Ovary (tissue), 9 donors: ENCODE data around the gene AMACR. TPM values are rescaled to one million over a fixed set of nuclear protein-coding genes. Genes with fewer than 3 reads are reported as not detected.

Experiments used
- DNase-seq, 5 donors: peaks; one replicate each; pipeline ENCODE4 v3.0.0-alpha.2; 2019 to 2020
- H3K27ac ChIP-seq, 2 donors: fragments of 200-600 bp; one replicate each; pipeline versions ENCODE4 v1.5.1 to v1.8.0; 2019 to 2022
- H3K27me3 ChIP-seq: fragments of 200-600 bp; one replicate; pipeline ENCODE4 v1.8.0; 2022
- H3K36me3 ChIP-seq: fragments of 200-600 bp; sonication (generic); one replicate; pipeline ENCODE4 v1.5.1; 2019
- H3K4me1 ChIP-seq: one replicate; pipeline ENCODE4 v1.8.1; 2013; ENCODE audit warnings: mild to moderate bottlenecking, moderate library complexity; ENCODE audit not compliant: insufficient read depth
- H3K4me3 ChIP-seq: fragments of 200-600 bp; sonication (generic); one replicate; pipeline ENCODE4 v1.5.1; 2017
- H3K9me3 ChIP-seq, 2 donors: fragments of 200-600 bp in 1 of 2; sonication (generic) in 1 of 2; one replicate each; pipeline versions ENCODE4 v1.5.1 to v1.8.1; 2013 to 2019; ENCODE audit warnings: mild to moderate bottlenecking in 1 of 2, moderate library complexity in 1 of 2
- EP300 ChIP-seq: sonication (generic); formaldehyde crosslinking; IDR thresholded peaks from one replicate; pipeline ENCODE4 v1.6.1; 2017; ENCODE audit warnings: antibody characterized with exemption
- POLR2A ChIP-seq: fragments of 450-650 bp; IDR thresholded peaks from one replicate; pipeline ENCODE4 v1.6.1; 2017; ENCODE audit warnings: antibody characterized with exemption, mild to moderate bottlenecking, moderate library complexity
- WGBS, 3 donors: extraction: QIAGEN DNeasy Blood & Tissue Kit in 1 of 3; methylation state at CpG; one replicate each; pipeline versions ENCODE4 v1.1.5 to v1.1.7; 2013 to 2017; 5-methylcytosine and 5-hydroxymethylcytosine counted together
- intact Hi-C, 4 donors: fragments of 100-400 bp; cut with DNase I; formaldehyde crosslinking; loops; one replicate each; pipeline versions ENCODE4 v1.11.0 to v1.15.1; 2022 to 2023
- polyA plus RNA-seq, 2 donors: library from polyadenylated mRNA; stranded (reverse); fragments of 200-250 nt in 1 of 2; fragments of 350-450 nt in 1 of 2; fragmentation: Illumina TruSeq in 1 of 2; extraction: RNeasy Lipid Tissue Mini Kit (QIAGEN cat#74804) in 1 of 2; gene quantifications; one replicate each; pipeline ENCODE4 v1.2.3, GENCODE V29; 2013 to 2014
- total RNA-seq, 7 donors: library from RNA; depleted of rRNA in 2 of 7; stranded (reverse); fragments of >200 nt in 2 of 7; fragmentation: NEBNext Ultra II Directional in 3 of 7; extraction: Animal tissue kit (Norgen Biotek cat#: 25700) in 3 of 7; gene quantifications; one replicate each; pipeline versions ENCODE4 v1.1.0 to v1.2.4, GENCODE V29; 2016 to 2023
- TF ChIP-seq, protein P1 (sequence below), 3 donors: fragments of 450-650 bp in 2 of 3; fragments of 200-600 bp in 1 of 3; IDR thresholded peaks; one replicate each; pipeline versions ENCODE4 v1.5.1 to v1.8.0; 2016 to 2022; ENCODE audit warnings: antibody characterized with exemption in 3 of 3, mild to moderate bottlenecking in 1 of 3
- donor health status: DM: no; HTN: no; CAD: no; lungs with moderate emphysema.
- donor health status: DM: no; HTN: no; CAD: no.
- donor health status: Bipolar disorder and iron deficiency.
- donor health status: DM: yes; HTN: yes; CAD: no.
- donor health status: DM: no; HTN: no; CAD: no.
- donor health status: DM: yes; HTN: yes; CAD: no.

AMACR gene
- total and polyA plus RNA-seq, 9 donors = 3.9 to 13.4 (median 7.8) TPM

- intact Hi-C loops = no loop called here
- no peaks in the 10 kb centered on the region for H3K36me3 ChIP-seq
- no peak for DNase-seq
- no peaks in the 10 kb centered on the region for H3K27me3 ChIP-seq
- no peak overlapping the region for H3K27ac ChIP-seq
- 91 to 95% (median 93%) methylated on average over 4 of the region's 4 CpGs for WGBS, 3 donors
- H3K4me1 ChIP-seq = peaks cover 2% of the 10 kb centered on the region
- H3K9me3 ChIP-seq = no peaks in the 10 kb centered on the region
- H3K4me3 ChIP-seq = no peak overlapping the region
- TF ChIP-seq, protein P1, sequence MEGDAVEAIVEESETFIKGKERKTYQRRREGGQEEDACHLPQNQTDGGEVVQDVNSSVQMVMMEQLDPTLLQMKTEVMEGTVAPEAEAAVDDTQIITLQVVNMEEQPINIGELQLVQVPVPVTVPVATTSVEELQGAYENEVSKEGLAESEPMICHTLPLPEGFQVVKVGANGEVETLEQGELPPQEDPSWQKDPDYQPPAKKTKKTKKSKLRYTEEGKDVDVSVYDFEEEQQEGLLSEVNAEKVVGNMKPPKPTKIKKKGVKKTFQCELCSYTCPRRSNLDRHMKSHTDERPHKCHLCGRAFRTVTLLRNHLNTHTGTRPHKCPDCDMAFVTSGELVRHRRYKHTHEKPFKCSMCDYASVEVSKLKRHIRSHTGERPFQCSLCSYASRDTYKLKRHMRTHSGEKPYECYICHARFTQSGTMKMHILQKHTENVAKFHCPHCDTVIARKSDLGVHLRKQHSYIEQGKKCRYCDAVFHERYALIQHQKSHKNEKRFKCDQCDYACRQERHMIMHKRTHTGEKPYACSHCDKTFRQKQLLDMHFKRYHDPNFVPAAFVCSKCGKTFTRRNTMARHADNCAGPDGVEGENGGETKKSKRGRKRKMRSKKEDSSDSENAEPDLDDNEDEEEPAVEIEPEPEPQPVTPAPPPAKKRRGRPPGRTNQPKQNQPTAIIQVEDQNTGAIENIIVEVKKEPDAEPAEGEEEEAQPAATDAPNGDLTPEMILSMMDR (IDR thresholded peaks at IDR 0.05) = no peak
- TF ChIP-seq EP300 = no peak
- TF ChIP-seq POLR2A = no peak
Measured at GRCh38 chr5:34005681-34006080, 2.2 kb downstream of the AMACR start.

DNA sequence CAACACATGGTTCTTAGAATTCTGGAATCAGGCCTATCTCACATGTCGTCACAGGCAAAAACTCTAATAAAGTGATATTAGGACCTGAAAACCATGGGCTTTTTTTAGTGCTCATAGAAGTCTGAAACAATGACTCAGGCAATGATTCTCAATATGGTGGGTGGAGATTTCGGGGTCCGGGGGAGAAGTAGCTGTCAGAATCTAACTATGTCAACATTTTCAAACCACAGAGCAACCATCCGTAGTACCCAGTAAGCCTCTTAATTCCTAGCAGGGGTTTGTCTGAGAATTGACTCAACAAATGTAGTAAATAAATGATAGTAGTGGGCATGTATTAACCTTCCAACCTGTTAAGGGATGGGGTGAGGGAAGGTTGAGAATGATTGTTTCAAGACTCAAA lies 2.6 kb downstream of the AMACR start:
- H3K36me3 ChIP-seq = no peaks in the 10 kb centered on the region
- no peak overlapping the region for H3K4me3 ChIP-seq
- no peaks in the 10 kb centered on the region for H3K27me3 ChIP-seq
- DNase-seq = no peak
- H3K9me3 ChIP-seq = no peaks in the 10 kb centered on the region
- TF ChIP-seq EP300 = no peak
- TF ChIP-seq, protein P1 (IDR thresholded peaks at IDR 0.05) = no peak
- TF ChIP-seq POLR2A = no peak
- H3K4me1 ChIP-seq = peaks cover 2% of the 10 kb centered on the region
- H3K27ac ChIP-seq = no peak overlapping the region
- whole genome bisulfite sequencing, 3 donors = 85 to 92% (median 87%) methylated on average over 4 of the region's 4 CpGs
- intact Hi-C loops = no loop called here

- Histone ChIP-seq H3K27ac (no peak overlapping the region), H3K9me3 (no peaks in the 10 kb centered on the region), H3K4me3 (no peak overlapping the region), H3K36me3 (no peaks in the 10 kb centered on the region), H3K4me1 (peaks cover 2% of the 10 kb centered on the region), H3K27me3 (no peaks in the 10 kb centered on the region)
- 69 to 80% (median 76%) methylated on average over 4 of the region's 4 CpGs for WGBS, 3 donors
- no peak for DNase-seq
- intact Hi-C loops = no loop called here
- TF ChIP-seq, protein P1 (IDR thresholded peaks at IDR 0.05) = no peak
- TF ChIP-seq POLR2A = no peak
- no peak for TF ChIP-seq EP300
Measured at GRCh38 chr5:34003941-34004340, 3.9 kb downstream of the AMACR start.

DNA sequence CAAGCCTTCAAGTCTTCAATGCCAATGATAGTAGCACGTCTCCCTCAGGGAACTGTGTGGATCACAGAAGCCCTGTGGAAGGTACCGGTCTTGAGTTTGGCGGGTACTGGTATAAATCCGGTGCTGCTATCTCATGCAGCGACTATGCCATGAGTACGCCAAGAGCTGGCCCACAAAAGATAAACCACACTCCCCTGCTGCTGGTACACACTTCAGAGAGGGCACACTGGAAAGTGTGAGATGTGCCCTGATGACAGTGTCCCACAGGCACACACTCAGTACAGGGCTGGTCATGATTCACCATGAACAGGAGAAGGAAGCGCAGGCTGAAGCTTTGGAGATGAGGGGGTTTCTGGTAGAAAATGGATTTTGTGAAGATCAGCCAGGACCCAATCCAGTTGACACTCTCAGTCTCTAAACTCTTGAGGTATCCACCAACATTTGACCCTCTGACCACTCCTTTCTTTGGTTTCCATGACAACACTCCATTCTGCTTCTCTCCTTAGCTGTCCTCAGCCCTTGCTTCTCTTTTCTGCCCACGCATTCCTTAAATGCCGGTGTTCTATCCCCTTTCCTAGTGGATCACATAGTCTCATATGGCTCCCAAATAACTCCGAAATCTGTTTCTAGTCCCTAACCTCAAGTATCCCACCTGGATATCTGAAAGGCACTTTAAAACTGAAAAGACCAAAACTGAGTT lies 5.1 kb downstream of the AMACR start:
- Histone ChIP-seq H3K27ac (no peak overlapping the region), H3K36me3 (no peaks in the 10 kb centered on the region), H3K9me3 (no peaks in the 10 kb centered on the region), H3K4me1 (peaks cover 2% of the 10 kb centered on the region), H3K27me3 (no peaks in the 10 kb centered on the region), H3K4me3 (no peak overlapping the region)
- TF ChIP-seq, protein P1 (IDR thresholded peaks at IDR 0.05) = no peak
- no peak for TF ChIP-seq POLR2A
- no peak for TF ChIP-seq EP300
- DNase-seq = no peak
- intact Hi-C loops = no loop called here
- 87 to 88% (median 88%) methylated on average over 10 of the region's 10 CpGs for WGBS, 3 donors
